ENCODE results near the gene SLC6A1. TPM values are rescaled to one million over a fixed set of nuclear protein-coding genes. Genes with fewer than 3 reads are reported as not detected.

SLC6A1 gene
- total RNA-seq, 1 donor from 2014 or later = 2.0 TPM

- DNase-seq (ENCODE audit: low spot score) = no peak
- Mint-ChIP-seq H3K27ac (ENCODE audit: unreplicated experiment) (no peak overlapping the region), H3K9me3 (ENCODE audit: low read depth) (no peaks in the 10 kb centered on the region), H3K27me3 (ENCODE audit: low read depth) (peaks cover 31% of the 10 kb centered on the region), H3K36me3 (ENCODE audit: low read depth) (no peaks in the 10 kb centered on the region), H3K4me3 (ENCODE audit: unreplicated experiment) (no peak overlapping the region), H3K4me1 (ENCODE audit: low read depth) (peaks cover 16% of the 10 kb centered on the region)
- TF ChIP-seq CTCF (IDR thresholded peaks at IDR 0.05) = no peak
Measured at GRCh38 chr3:10955711-10956453, 36.7 kb upstream of the SLC6A1 start.

GRCh38 chr3:10956531-10956930, 36.0 kb upstream of the SLC6A1 start:
- Mint-ChIP-seq H3K9me3 (ENCODE audit: low read depth) (no peaks in the 10 kb centered on the region), H3K4me1 (ENCODE audit: low read depth) (peaks cover 16% of the 10 kb centered on the region), H3K27ac (ENCODE audit: unreplicated experiment) (no peak overlapping the region), H3K36me3 (ENCODE audit: low read depth) (no peaks in the 10 kb centered on the region), H3K4me3 (ENCODE audit: unreplicated experiment) (no peak overlapping the region), H3K27me3 (ENCODE audit: low read depth) (peaks cover 30% of the 10 kb centered on the region)
- TF ChIP-seq CTCF (IDR thresholded peaks at IDR 0.05) = no peak
- no peak for DNase-seq (ENCODE audit: low spot score)

DNA sequence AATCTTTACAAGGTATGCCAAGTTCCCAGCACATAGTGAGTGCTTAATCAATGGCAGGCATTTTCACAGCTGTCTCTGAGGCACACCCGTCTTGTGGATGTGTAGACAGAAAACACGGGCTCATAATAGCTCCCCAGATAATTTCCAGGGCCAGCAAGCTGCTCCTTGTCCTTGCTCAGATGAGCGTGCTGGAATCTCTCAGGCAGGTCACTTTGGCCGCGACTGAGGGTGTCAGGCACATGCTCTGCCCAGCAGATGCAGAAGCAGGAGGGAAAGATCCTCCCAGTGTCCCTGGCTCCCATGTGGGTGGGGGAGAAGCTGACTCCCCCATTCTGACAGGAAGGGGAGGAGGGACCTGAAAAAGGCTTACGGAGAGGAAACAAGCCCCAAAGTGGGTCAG, 35.6 kb upstream of the SLC6A1 start:
- H3K4me1 Mint-ChIP-seq (ENCODE audit: low read depth) = peaks cover 16% of the 10 kb centered on the region
- H3K4me3 Mint-ChIP-seq (ENCODE audit: unreplicated experiment) = no peak overlapping the region
- H3K27ac Mint-ChIP-seq (ENCODE audit: unreplicated experiment) = no peak overlapping the region
- DNase-seq (ENCODE audit: low spot score) = no peak
- no peaks in the 10 kb centered on the region for H3K9me3 Mint-ChIP-seq (ENCODE audit: low read depth)
- TF ChIP-seq CTCF (IDR thresholded peaks at IDR 0.05) = no peak
- H3K27me3 Mint-ChIP-seq (ENCODE audit: low read depth) = peaks cover 34% of the 10 kb centered on the region
- no peaks in the 10 kb centered on the region for H3K36me3 Mint-ChIP-seq (ENCODE audit: low read depth)

GRCh38 chr3:10957976-10958749, 34.4 kb upstream of the SLC6A1 start:
- H3K36me3 Mint-ChIP-seq (ENCODE audit: low read depth) = no peaks in the 10 kb centered on the region
- peaks cover 40% of the 10 kb centered on the region for H3K27me3 Mint-ChIP-seq (ENCODE audit: low read depth)
- H3K4me3 Mint-ChIP-seq (ENCODE audit: unreplicated experiment) = no peak overlapping the region
- no peaks in the 10 kb centered on the region for H3K9me3 Mint-ChIP-seq (ENCODE audit: low read depth)
- H3K4me1 Mint-ChIP-seq (ENCODE audit: low read depth) = peaks cover 16% of the 10 kb centered on the region
- DNase-seq (ENCODE audit: low spot score) = no peak
- H3K27ac Mint-ChIP-seq (ENCODE audit: unreplicated experiment) = no peak overlapping the region
- TF ChIP-seq CTCF (IDR thresholded peaks at IDR 0.05) = no peak

- no peaks in the 10 kb centered on the region for H3K36me3 Mint-ChIP-seq (ENCODE audit: low read depth)
- no peaks in the 10 kb centered on the region for H3K9me3 Mint-ChIP-seq (ENCODE audit: low read depth)
Measured at GRCh38 chr3:10960255-10960654, 32.3 kb upstream of the SLC6A1 start.

More at GRCh38 chr3:10960255-10960654, 32.3 kb upstream of the SLC6A1 start:
- no peak for DNase-seq (ENCODE audit: low spot score)
- H3K4me3 Mint-ChIP-seq (ENCODE audit: unreplicated experiment) = no peak overlapping the region
- H3K4me1 Mint-ChIP-seq (ENCODE audit: low read depth) = peaks cover 16% of the 10 kb centered on the region
- H3K27ac Mint-ChIP-seq (ENCODE audit: unreplicated experiment) = no peak overlapping the region
- H3K27me3 Mint-ChIP-seq (ENCODE audit: low read depth) = peaks cover 43% of the 10 kb centered on the region
- no peak for TF ChIP-seq CTCF (IDR thresholded peaks at IDR 0.05)

Measured in chondrocyte (in vitro differentiated cells).